ENCODE measurements around the gene MAJIN.

DNA sequence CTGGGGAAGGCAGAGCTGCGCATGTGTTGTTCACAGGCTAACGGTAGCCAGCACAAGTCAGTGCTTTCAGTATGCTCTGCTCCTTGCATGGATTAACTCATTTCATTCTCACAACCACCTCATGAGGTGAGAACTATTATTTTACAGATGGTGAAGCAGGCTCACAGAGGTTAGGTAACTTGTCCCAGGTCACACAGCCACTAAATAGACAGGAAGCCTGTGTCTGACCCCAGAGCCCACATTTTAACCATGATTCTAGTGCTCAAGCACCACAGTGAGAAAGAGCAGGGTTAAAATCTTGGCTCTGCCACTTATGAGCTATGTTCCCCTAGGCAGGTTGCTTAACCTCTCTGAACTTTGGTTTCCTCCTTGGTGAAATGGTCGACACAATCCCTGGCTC, 49.1 kb upstream of the MAJIN start:
- TF ChIP-seq POLR2AphosphoS5 (IDR thresholded peaks at IDR 0.05; ENCODE audit: borderline replicate concordance, low read depth, low read length) = no peak
- no peak for TF ChIP-seq EZH2 (IDR thresholded peaks at IDR 0.05)
